ENCODE results near the gene SOX9.

GRCh38 chr17:72165867-72166439, 45.1 kb downstream of the SOX9 start:
- no peak for TF ChIP-seq POLR2A (IDR thresholded peaks at IDR 0.05)
- no peak for TF ChIP-seq CTCF (IDR thresholded peaks at IDR 0.05 in 4 of 5, conservative IDR thresholded peaks at IDR 0.05 in 1 of 5)
